Upper lobe of right lung (tissue), 1 donor: ENCODE data around the gene CARD18. TPM values are rescaled to one million over a fixed set of nuclear protein-coding genes. Genes with fewer than 3 reads are reported as not detected.

Experiments
- ATAC-seq: fragments of 200-7000 bp; cut with Tn5 transposase; one replicate; pipeline ENCODE4 v1.9.1; 2020; ENCODE audit warnings: mild to moderate bottlenecking, moderate library complexity
- DNase-seq: peaks from one replicate; pipeline ENCODE4 v3.0.0-alpha.2; 2020
- H3K27ac ChIP-seq: fragments of 200-600 bp; one replicate; pipeline ENCODE4 v1.8.0; 2022
- H3K27me3 ChIP-seq: fragments of 200-600 bp; one replicate; pipeline ENCODE4 v1.8.0; 2022; ENCODE audit warnings: mild to moderate bottlenecking
- H3K36me3 ChIP-seq: fragments of 200-600 bp; one replicate; pipeline ENCODE4 v1.8.0; 2022
- H3K4me1 ChIP-seq: fragments of 200-600 bp; one replicate; pipeline ENCODE4 v1.8.0; 2022
- H3K4me3 ChIP-seq: fragments of 200-600 bp; one replicate; pipeline ENCODE4 v1.8.0; 2022; ENCODE audit warnings: mild to moderate bottlenecking
- H3K9me3 ChIP-seq: fragments of 200-600 bp; one replicate; pipeline ENCODE4 v1.8.0; 2022
- CTCF ChIP-seq: fragments of 200-600 bp; IDR thresholded peaks from one replicate; pipeline ENCODE4 v1.8.0; 2022; ENCODE audit warnings: antibody characterized with exemption
- intact Hi-C: fragments of 100-400 bp; cut with DNase I; formaldehyde crosslinking; loops from one replicate; pipeline ENCODE4 v1.11.0; 2022
- total RNA-seq: library from RNA; stranded (reverse); fragmentation: NEBNext Ultra II Directional; extraction: Animal tissue kit (Norgen Biotek cat#: 25700); gene quantifications from one replicate; pipeline ENCODE4 v1.2.1, GENCODE V29; 2021
- donor health status: DM: no; HTN: yes; CAD: no; lungs with severe emphysema.

The CARD18 gene
- total RNA-seq, 1 donor from 2014 or later: not detected

- Histone ChIP-seq H3K9me3 (no peaks in the 10 kb centered on the region), H3K36me3 (no peaks in the 10 kb centered on the region), H3K27ac (no peak overlapping the region), H3K27me3 (no peaks in the 10 kb centered on the region), H3K4me3 (no peak overlapping the region), H3K4me1 (no peaks in the 10 kb centered on the region)
- ATAC-seq (peak; percentile 65), DNase-seq (no peak)
- TF ChIP-seq CTCF: no peak
- intact Hi-C loops: no loop called here
Observed at GRCh38 chr11:105092256-105093239, 47.0 kb downstream of the CARD18 start.

Other genes with a start within 250 kb of the CARD18 start
- 2.4 TPM for gene CASP12, start 241.3 kb downstream of the CARD18 start, total RNA-seq
- 101 TPM for gene CASP4, start 171.2 kb downstream of the CARD18 start, total RNA-seq
- 1.9 TPM for gene CASP5, start 116.6 kb downstream of the CARD18 start, total RNA-seq
- 106 TPM for gene CASP1, start 104.6 kb downstream of the CARD18 start, total RNA-seq
- gene CARD16, start 94.4 kb downstream of the CARD18 start, total RNA-seq: 74.0 TPM